Panc1 (cell line): ENCODE measurements around the gene FAM240B. TPM values are rescaled to one million over a fixed set of nuclear protein-coding genes. Genes with fewer than 3 reads are reported as not detected.

Experiments
- ATAC-seq: fragments of 200-7000 bp; cut with Tn5 transposase; 2 replicates; pipeline ENCODE4 v1.9.1; 2020; ENCODE audit warnings: mild to moderate bottlenecking, moderate library complexity
- BruUV-seq: library from RNA; stranded (reverse); fragments of 400-500 nt; replicated peaks from 2 replicates; lab custom pipeline; 2021; lab: Mats Ljungman, UMichigan
- CTCF ChIA-PET: fragments of 300-600 bp; sonication (Branson Sonifier 250); formaldehyde crosslinking; loops from one replicate; lab custom pipeline; 2022; ENCODE audit warnings: antibody characterized with exemption; lab: Charles Lee
- POLR2A ChIA-PET: fragments of 300-600 bp; sonication (Branson Sonifier 250); formaldehyde crosslinking; loops from one replicate; lab custom pipeline; 2022; ENCODE audit warnings: antibody characterized with exemption; lab: Charles Lee
- DNase-seq: peaks from one replicate; pipeline ENCODE4 v3.0.0-alpha.2; 2010; ENCODE audit warnings: low read depth, low spot score
- H3K27ac ChIP-seq: 2 replicates; pipeline ENCODE4 v1.5.1; 2011; ENCODE audit warnings: mild to moderate bottlenecking, low read length, inconsistent platforms
- H3K27me3 ChIP-seq: fragments of 200-500 bp; sonication (Bioruptor generic); 2 replicates; pipeline ENCODE4 v1.6.0; 2014; ENCODE audit warnings: low read length, inconsistent platforms; ENCODE audit not compliant: control insufficient read depth, insufficient read depth
- H3K36me3 ChIP-seq: fragments of 200-500 bp; sonication (Bioruptor generic); 2 replicates; pipeline ENCODE4 v1.5.1; 2014; ENCODE audit warnings: inconsistent platforms, mild to moderate bottlenecking, low read length, moderate library complexity; ENCODE audit not compliant: control insufficient read depth, insufficient read depth
- H3K4me1 ChIP-seq: 2 replicates; pipeline ENCODE4 v1.5.1; 2011; ENCODE audit warnings: inconsistent platforms, mild to moderate bottlenecking, low read length, moderate library complexity; ENCODE audit not compliant: control insufficient read depth, insufficient read depth
- H3K4me3 ChIP-seq, 2 experiments: 2 replicates each; pipeline ENCODE4 v1.5.1; 2011 to 2012; ENCODE audit warnings: low read depth in 2 of 2, low read length in 2 of 2, mild to moderate bottlenecking in 2 of 2, inconsistent platforms in 1 of 2, moderate library complexity in 1 of 2
- H3K9me3 ChIP-seq: fragments of 200-500 bp; sonication (Bioruptor generic); 2 replicates; pipeline ENCODE4 v1.5.1; 2014; ENCODE audit warnings: low read depth, mild to moderate bottlenecking, inconsistent platforms, low read length, moderate library complexity; ENCODE audit not compliant: control insufficient read depth, insufficient read depth
- CTCF ChIP-seq: fragments of 450-650 bp; IDR thresholded peaks from 2 replicates; pipeline ENCODE4 v1.5.1; 2017; ENCODE audit warnings: mild to moderate bottlenecking
- POLR2AphosphoS5 ChIP-seq: IDR thresholded peaks from 2 replicates; pipeline ENCODE4 v1.6.1; 2012; ENCODE audit warnings: mild to moderate bottlenecking, low read depth, low read length, moderate library complexity
- REST ChIP-seq, 2 experiments: IDR thresholded peaks; 2 replicates each; pipeline ENCODE4 v1.6.1; 2011 to 2012; ENCODE audit warnings: low read depth in 2 of 2, control low read depth in 1 of 2, low read length in 1 of 2, mild to moderate bottlenecking in 1 of 2, moderate library complexity in 1 of 2; ENCODE audit not compliant: insufficient read depth in 1 of 2
- SIN3A ChIP-seq: IDR thresholded peaks from 2 replicates; pipeline ENCODE4 v1.6.1; 2012; ENCODE audit warnings: low read depth, mild to moderate bottlenecking, low read length, moderate library complexity, borderline replicate concordance; ENCODE audit not compliant: insufficient read depth
- TCF7L2 ChIP-seq: IDR thresholded peaks from 2 replicates; pipeline ENCODE4 v1.6.1; 2011; ENCODE audit warnings: mild to moderate bottlenecking, low read depth, low read length, inconsistent platforms
- in situ Hi-C: cut with HindIII; loops from 2 replicates; pipeline ENCODE4 v1.10.0; 2016; ENCODE audit warnings: low sequenced_read_pairs, low pct_unique_long_range_greater_than_20kb
- intact Hi-C: fragments of 100-400 bp; cut with micrococcal nuclease; formaldehyde crosslinking; loops from one replicate; pipeline ENCODE4 v1.10.0; 2022; ENCODE audit not compliant: unreplicated experiment
- total RNA-seq: library from RNA; stranded (reverse); gene quantifications from one replicate; pipeline ENCODE4 v1.2.1, GENCODE V29; 2021; ENCODE audit not compliant: unreplicated experiment

FAM240B gene
- total RNA-seq, 1 experiment from 2014 or later: not detected

DNA sequence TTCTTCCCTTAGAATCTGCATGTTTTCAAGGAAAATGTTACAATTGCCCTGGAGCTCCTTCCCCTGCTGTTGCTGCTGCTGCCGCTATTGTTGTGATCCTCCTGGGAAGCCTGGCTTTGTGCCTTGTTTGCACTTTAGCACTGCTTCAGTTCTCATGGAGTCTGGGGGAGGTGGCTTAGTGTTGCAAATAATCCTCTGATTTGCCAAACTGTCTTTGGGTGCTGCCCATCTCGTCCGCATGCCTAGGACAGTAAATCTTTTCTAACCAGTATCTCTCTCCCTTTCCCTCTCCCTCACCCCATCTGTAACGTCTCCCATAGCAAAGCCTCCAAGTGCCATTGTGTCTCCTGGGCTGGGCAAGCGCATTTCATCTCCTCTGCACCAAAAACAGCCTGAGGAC is 30.3 kb downstream of the FAM240B start:
- ATAC-seq (no peak), DNase-seq (no peak)
- Histone ChIP-seq H3K4me1 (peaks cover 22% of the 10 kb centered on the region), H3K9me3 (no peaks in the 10 kb centered on the region), H3K36me3 (no peaks in the 10 kb centered on the region), H3K27ac (0 out of 2 replicates have a peak overlapping the region, but pooled peaks have one; percentile 18), H3K4me3 (no peak overlapping the region), H3K27me3 (no peaks in the 10 kb centered on the region)
- BruUV-seq: no TSS peak
- in situ Hi-C loops (no loop called here), intact Hi-C loops (no loop called here)
- ChIA-PET POLR2A (interaction anchor here (0.7 kb wide), 1 partner anchor 55 kb away, joined by 3 read pairs; no protein-coding TSS in a partner anchor), CTCF (no interaction called here)
- no peak for TF ChIP-seq CTCF
- no peak for TF ChIP-seq POLR2AphosphoS5
- no peak for TF ChIP-seq TCF7L2
- TF ChIP-seq REST (IDR thresholded peaks at IDR 0.05; ENCODE audit: insufficient read depth in 1 of 2, low read depth in 2 of 2, low read length in 1 of 2): no peak
- TF ChIP-seq SIN3A: no peak

DNA sequence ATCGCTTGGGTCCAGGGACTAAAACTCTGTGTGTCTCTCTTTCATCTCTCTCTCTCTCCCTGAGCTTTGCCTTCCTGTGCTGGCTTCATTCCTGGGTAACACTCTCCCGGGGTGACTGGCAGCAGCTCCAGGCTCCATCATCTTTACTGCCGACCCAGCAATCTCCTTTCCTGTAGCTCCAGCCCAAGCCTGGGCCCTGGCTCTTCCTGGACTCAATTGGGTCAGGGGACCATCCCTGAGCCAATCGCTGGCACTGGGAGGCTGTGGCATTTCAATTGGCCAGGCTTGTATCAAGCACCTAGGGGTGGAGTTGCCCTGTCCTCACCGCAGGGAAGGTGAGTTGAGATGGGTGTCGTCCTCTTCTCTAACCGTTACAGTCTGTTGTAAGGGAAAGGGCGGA is 31.9 kb downstream of the FAM240B start:
- ATAC-seq: 0 out of 2 replicates have a peak, but pooled peaks have one; percentile 17
- POLR2A ChIA-PET: no interaction called here
- intact Hi-C loops: no loop called here

More for the DNA sequence above, 31.9 kb downstream of the FAM240B start:
- peaks cover 22% of the 10 kb centered on the region for H3K4me1 ChIP-seq
- TF ChIP-seq REST (IDR thresholded peaks at IDR 0.05; ENCODE audit: insufficient read depth in 1 of 2, low read depth in 2 of 2, low read length in 1 of 2) (no peak), TCF7L2 (no peak), CTCF (no peak), SIN3A (no peak), POLR2AphosphoS5 (no peak)
- no peaks in the 10 kb centered on the region for H3K9me3 ChIP-seq
- CTCF ChIA-PET: interaction anchor here (1.2 kb wide), 1 partner anchor 16 kb away, joined by 3 read pairs; no protein-coding TSS in a partner anchor
- DNase-seq: no peak
- H3K27ac ChIP-seq: peak overlapping the region; percentile 75
- BruUV-seq: no TSS peak
- in situ Hi-C loops: no loop called here
- H3K4me3 ChIP-seq: peak overlapping the region; percentile 30 to 46
- no peaks in the 10 kb centered on the region for H3K36me3 ChIP-seq
- H3K27me3 ChIP-seq: no peaks in the 10 kb centered on the region
